CD4-positive, alpha-beta T cell treated with Interleukin-10 for 1 hour (primary cell): Measurements from ENCODE around the gene PGBD5.

Experiments used
- DNase-seq: peaks from one replicate; pipeline ENCODE4 v3.0.0-alpha.2; 2020

The PGBD5 gene

DNA sequence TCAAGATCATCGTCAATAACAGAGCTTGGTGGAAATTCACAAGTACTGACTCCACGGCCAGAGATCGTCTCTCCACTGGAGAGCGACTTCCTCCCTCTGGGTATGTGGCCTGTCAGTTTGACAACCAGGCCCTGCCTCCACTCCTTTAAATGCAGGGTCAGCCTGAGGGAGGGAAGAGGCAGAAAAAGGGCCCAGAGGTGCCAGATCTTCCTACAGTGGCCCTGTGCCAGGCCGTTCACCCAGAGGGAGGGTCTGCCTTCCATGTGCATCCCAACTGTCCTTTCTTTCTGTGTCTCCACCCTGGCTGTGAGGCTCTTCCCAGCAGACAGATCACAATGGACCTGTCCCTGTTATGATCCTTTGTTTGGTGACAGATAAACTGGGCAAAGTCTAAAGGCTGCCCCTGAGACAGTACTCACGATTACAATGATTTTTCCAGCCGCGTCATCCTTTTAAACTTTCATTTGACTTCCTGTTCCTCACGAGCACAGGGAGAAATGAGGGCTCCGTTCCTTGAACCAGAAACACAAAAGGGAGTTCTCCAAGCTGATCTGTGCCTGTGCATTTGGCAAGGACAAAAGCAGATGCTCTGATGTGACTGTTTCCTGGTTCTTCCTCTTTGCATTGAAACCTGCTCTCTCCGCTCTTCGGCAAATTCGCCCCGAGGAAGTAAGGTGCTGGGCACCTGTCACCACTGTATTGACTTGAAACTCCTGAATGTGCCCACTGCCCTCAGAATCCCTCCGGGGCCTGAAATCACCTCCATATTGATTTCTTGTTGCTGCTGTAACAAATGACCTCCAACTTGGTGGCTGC lies 126.7 kb downstream of the PGBD5 start:
- no peak for DNase-seq

DNA sequence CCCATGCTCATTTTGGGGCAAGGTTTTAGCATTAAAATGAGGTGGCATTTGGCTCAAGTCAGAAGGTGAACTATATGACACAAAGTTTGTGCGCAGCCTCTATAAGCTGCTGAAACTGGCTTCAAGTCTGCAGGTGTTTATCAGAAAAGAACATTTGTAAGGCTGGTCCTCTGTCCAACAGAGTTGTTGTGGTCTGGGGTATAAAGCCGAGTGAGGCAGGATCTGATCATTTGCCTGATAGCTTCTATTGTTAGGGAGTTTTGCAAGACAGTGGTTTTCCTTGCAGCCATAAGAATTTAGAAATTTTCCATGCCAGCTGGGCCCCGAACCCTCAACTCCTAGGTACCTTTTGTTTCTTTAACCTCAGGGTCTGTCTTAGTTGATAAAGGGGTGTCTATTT lies 130.8 kb downstream of the PGBD5 start:
- no peak for DNase-seq

DNA sequence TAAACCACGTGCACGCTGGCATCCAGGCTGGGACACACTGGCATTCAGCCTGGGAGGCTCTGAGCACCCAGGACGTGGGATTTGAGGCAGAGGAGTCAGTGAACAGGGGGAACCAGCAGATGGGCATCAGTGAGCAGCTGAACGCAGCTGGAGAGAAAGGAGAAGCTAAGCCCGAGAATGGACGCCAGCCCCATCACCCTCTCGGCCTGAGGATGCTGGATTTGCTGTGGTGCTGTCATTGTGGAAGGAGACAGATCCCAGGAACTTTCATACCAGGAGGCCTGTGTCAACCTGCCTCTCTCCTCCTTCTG lies 132.8 kb downstream of the PGBD5 start:
- no peak for DNase-seq

DNA sequence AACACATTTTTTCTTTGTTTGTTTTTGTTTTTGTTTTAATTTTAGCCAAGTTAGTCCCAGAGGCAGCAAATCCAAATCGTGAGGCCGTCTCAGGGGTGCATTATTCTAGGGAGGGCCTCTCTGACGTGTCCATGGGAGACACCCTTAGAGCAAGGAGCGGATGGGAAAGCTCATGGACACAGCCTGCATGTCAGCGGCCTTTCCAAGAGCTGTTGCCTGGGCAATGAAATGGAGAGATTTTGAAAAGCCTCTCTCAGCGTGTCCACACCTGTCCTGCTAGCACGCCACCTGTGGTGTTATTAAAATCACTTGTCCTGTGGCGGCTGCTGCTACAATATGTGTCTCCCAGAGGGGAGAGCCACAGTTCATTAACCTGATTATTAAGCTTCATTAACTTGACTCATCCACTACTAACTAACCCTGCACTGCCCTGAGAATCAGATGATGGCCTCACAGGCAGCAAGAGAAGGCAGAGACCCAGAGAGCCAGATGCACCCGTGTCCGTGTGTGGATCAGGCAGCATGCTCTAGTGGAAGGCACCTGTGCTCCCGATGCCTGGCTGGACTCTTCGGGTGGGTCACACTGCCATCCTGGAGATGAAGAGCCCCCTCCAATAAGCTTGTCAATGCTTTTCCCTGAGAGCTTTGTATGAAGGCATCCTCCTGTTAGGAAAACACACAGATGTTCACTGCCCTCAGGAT lies 133.3 kb downstream of the PGBD5 start:
- DNase-seq = no peak

DNA sequence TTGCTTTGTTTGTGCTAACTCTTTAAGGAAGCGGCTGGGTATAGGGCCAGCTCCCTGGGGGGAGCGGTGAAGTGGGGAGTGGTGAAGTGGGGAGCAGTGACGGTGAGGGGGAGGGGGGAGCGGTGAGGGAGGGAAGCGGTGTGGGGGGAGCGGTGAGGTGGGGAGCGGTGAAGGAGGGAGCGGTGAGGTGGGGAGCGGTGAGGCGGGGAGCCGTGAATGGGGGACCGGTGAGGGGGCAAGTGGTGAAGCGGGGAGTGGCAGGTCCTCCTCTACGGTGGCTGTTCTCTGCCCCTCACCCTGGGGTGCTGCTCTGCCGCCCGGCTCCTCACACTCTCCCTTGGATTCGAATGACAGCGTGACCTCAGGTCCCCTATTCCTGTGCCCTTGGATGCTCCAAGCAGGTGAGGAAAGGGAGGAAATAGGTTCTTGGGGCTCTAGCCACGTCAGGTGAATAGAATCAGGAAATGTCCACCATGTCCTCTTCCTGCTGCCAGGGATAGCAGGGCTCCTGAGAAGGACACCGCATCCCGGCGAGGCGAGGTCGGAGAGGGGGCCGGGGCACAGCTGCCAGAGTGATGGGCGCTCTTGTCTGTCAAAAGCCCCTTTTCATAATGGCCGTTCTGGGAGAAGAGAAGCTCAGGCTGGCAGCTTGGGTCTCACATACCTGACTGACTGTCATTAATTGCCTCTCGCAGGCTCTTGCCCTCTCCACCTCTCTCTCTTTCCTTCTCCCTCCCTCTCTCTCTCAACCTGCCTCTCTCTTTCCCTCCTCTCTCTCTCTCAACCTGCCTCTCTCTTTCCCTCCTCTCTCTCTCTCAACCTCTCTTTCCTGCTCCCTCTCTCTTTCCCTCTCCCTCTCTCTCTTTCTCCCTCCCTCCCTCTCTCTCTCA lies 134.2 kb downstream of the PGBD5 start:
- DNase-seq = no peak

DNA sequence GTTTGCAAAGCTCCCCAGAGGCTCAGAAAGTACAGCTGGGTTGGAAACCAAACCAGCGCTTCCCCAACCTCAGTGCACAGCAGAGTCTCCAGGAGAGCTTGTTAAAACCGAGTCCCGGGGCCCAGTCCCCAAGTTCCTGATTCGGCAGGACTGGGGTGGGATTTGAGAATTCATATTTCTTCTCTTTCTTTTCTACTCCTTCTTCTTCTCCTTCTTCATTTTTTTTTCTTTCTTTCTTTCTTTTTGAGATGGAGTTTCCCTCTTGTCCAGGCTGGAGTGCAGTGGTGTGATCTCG lies 136.8 kb downstream of the PGBD5 start:
- no peak for DNase-seq

DNA sequence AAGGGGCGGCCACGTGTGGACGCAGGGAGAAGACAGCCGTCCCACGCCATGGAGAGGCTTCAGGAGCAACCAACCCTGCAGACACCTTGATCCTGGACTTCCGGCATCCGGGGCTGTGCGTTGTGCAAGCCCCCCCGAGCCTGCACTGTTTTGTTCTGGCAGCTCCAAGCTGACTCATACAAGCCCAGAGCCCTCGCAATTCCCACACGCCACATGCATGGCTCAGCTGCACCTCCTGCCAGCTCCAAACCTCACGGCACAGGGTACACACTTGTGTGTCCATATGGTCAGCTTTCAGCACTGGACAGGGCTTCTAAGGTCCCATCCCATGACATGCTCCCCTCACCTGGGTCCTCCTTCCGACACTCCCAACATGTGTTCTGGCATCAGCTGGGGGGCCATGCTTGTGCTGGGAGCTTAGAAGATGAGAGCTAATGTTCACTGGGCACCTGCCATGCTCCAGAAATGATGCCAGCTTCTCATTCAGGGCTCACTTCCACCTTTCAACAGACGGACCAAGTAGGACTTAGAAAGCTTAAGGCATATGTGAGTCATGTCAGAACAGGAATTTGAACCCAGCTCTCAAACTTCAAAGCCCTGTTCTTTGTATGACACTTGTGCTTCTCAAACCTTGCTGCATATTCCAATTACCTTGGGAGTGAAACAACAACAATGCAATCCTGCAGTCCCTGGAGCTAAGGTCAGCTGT lies 137.3 kb downstream of the PGBD5 start:
- DNase-seq = no peak

DNA sequence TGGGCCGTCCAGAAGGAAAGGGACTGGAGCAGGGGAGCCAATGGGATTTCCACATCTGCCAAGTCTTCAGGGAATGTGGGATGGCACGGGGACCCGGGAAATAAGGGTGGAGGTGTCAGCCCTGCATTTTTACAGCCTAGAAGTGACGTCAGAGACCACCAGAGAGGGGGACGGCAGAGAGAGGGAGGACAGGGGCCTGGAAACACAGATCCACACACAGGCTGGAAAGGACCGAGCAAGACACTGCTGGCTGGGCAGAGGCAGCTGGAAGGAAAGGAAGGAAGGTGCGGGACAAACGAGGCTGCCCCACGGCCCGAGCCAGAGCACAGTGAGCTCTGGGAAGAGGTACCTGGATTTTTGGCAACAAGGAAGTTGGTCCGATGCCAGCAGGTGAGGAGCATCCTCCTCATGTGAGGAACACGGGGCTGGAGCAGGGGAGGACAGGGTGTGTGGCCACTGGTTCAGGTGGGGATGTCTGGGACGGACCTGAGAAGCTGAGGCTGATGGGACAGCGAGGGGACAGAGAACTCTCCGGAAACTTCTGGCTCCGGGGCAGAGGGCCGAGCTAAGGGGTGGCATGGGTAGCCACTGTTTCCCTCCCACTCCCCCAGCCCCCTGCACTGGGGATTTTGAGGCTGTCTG lies 138.3 kb downstream of the PGBD5 start:
- no peak for DNase-seq

DNA sequence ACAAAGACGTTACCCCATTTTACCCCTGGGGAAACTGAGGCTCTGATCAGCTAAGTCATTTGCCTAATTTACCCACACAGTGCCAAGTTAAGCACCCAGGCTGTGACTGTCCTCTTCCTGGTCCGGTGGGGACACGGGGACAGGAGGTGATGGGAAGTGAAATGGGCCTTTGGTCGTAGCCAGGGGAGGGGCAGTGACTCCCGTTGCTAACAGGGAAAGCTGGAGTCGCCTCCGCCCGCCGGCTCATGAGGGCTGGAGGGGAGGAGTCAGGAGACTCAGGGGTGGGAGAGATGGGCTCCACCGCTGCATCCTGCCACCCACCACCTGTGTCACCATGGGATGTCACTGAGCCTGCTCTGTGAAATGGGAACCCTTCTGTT lies 139.3 kb downstream of the PGBD5 start:
- DNase-seq = no peak

DNA sequence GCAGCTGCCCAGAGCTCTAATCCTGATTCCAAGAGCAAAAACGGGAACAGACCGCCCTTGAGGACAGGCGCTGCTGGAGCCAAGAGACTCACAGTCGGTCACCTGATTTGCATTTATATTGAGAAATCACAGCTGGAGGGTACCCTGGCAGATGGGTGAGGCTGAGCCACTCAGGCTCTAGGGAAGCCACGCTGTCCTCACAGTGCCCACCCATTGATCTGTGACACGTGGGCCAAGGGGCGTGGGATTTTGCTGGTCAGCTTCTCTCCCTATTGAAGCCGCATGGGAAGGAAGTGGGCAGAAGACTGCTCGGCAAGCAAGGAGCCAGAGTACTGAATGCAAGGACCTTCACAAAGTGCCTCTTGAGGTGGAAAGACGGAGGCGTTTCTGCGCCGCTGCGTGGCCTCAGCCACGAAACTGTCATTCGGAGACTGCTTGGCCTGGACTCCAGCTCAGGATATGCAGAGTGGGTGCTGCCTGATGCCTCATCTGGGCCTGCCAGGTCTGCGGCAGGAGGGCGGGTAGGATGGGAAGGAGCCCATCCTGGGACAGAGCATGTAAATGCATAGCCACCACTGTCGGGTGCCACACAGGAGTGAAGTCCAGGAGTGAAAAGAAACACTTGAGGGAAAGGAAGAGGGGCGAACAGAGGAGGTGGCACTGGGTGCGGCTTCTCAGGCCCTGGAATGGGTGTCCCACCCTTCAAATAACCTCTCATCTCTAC lies 139.8 kb downstream of the PGBD5 start:
- no peak for DNase-seq

DNA sequence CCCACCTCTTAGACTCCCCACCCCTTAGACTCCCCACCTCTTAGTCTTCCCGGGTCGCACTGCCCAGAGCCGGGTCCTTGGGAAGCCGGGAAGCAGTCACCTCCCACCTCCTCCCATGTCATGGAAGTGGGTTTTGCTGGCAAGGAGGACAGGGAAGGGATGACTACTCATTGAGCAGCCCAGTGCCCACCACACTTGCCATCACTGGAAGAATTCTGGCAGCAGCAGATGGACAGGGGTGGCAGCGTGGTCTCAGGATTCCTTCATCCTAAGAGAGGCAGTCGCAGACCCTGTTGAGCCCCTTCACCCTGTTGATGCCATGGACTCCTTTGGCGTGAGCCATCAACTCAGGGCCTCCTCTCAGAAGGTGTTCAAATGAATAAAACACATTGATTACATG lies 140.8 kb downstream of the PGBD5 start:
- no peak for DNase-seq

DNA sequence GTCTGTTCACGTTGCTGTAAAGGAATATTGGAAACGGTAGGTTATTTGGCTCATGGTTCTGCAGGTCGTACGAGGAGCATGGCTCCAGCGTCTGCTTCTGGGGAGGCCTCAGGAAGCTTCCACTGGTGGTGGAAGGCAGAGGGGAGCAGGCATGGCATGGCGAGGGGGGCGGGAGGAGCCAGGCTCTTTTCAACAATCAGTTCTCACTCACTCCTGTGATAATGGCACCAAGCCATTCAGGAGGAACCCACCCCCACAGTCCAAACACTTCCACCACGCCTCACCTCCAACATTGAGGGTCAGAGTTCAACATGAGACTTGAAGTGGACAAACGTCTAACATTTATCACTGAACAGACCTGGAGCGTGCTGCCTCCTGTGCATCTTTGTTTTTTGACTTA lies 141.2 kb downstream of the PGBD5 start:
- no peak for DNase-seq

DNA sequence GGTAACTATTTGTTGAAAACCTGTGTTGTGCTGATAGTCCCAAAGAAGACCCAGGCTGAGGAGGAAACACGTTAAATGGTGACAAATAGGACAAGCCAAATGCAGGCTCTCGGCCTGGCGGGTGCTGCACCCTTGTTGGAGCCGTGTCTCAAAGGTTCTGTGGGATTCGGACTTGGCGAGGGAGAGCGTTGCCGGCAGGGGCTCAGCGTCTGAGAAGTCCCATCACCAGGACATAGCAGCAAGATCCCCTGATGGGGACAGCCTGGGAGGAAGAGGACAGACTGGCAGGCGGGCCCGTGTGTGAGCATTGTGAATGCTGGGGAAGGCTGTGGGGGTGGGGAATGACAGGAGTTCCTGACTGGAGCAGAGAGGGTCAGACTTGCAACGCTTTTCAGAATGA lies 142.5 kb downstream of the PGBD5 start:
- no peak for DNase-seq

DNA sequence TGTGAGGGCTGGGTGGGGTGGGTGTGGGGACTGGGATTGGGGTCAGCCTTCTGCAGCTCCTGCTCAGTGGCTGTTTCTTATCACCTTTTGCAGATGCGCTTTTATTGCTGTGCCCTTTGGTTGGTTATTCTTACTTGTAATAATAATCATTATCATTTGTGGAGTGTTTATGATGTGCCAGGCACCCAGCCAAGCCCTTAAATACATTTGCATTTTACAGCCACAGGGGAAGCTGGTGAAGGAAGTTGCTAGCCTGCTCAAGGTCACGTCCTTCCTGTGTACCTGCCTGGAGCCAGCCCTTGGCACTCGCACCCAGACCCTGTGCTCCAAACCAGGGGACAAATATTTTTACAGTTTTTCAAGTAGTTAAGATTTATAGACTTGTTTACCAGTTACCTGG lies 144.0 kb downstream of the PGBD5 start:
- no peak for DNase-seq

DNA sequence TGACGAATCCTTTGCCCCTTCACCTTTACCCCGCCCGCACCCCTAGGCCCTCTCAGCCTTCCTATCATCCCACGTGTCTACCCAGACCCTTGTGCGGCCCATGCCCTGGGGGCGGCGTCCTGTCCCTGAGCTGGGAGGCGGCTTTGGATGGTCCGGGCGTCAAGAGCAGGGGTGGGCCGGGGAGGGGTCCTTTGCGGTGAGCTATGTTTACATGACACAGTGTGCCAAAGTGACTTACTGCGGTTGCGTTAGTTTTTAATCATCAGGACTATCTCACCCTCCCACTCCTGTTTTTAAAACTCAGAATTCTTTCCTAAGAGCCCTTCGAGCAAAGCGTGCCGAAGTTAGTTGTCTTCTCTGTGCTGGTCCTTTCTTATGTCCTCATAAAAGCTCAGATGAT lies 144.6 kb downstream of the PGBD5 start:
- no peak for DNase-seq

DNA sequence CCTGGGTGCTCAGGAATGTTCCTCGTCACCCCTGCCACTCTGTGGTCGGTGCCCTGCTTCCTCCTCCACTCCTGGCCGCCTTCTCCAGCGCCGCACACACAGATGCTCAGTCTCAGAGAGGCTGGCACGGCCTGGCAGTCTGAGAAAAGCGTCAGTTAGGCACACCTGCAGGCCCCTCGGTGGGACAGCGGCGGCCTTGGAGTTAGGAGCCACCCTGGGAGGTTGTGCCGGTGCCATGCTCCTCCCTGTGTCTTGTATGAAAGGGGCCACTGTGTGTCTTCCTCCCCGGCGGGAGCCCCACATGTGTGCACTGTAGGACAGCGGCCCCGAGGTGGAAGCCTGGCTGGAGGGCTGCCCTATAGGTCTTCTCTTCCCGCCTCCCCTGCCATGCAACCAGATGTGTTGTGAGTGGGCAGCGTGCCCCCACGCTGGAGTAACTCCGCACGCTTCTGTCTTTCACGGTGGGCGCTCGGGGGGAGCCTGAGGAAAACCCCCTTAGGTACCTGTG lies 145.2 kb downstream of the PGBD5 start:
- no peak for DNase-seq

DNA sequence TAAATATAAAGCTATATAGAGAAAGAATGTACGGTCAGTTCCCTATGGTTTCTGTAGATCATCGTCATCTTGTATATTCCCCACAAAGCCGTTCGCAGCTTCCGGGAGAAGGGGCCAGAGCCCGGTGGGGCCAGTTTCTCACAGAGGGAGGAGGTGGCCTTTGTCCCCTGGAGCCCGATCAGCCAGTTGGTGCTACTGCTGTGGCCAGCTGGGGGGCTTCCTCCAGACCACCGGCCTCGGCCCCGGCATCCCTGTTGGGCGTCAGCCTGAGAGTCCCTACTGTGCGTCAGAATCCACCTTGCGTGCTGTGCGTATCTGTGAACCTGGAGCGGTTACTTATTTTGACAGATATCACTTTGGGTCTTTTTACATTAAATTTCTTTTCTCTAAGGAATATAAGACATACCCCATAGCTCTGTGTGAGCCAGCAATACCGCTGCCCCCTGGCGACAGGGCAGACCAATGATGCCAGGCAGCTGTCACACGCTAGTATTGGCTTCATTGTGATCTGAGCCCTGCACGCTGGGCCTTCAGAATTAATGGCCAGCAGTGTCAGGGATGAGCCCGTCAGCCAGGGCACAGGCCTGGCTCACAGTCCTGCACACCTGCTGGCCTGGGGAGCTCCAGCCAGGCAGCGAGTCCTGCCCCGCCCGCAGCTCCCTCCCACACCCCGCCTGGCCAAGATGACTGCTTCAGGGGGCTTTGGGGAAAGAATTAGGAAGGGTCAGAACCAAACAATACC lies 145.9 kb downstream of the PGBD5 start:
- no peak for DNase-seq

DNA sequence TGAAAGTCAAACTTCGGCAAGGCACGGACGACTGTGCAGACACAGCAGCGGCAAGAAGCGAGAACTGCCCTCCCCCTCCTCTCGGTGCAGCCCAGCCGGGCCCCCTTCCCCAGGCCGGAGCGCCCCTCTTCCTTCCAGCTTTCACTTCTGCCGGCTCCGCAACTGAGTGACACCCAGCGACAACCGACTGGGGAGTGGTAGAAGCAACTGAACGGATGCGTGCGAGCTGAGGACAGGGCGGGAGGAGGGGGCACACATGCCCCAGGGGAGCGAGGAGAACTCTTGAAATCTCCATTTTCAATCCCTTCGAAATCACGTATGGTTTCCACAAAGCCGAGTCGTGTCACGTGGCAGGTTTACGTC lies 146.6 kb downstream of the PGBD5 start:
- no peak for DNase-seq

DNA sequence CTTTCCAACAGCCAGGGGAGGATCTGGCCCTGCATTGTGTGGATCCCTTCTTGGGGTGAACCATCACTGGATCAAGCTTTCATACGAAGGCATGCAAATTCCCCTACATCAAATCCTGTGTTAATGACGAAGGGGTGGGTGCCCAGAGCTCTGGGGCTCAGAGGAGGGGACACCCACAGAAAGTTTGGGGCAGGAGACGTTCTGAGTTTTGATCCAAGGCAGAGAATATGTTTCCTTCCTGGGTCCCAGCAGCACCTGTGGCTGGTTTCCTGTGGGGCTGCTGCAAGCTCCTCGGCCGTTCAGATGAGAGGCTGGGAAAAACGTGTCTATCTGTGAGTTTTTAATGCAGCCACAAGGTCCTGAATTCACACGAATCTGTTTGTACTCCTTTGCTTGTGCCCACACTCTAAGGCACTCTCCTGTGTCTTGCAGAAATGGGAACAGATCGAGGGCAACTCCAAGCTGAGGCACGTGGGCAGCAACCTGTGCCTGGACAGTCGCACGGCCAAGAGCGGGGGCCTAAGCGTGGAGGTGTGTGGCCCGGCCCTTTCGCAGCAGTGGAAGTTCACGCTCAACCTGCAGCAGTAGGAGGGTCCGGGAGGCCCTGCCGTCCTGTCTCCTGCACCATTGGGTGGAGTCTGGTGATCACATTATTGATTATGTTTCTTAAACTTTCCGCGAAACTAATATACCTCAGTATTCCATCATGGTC lies 147.1 kb downstream of the PGBD5 start:
- DNase-seq = no peak

DNA sequence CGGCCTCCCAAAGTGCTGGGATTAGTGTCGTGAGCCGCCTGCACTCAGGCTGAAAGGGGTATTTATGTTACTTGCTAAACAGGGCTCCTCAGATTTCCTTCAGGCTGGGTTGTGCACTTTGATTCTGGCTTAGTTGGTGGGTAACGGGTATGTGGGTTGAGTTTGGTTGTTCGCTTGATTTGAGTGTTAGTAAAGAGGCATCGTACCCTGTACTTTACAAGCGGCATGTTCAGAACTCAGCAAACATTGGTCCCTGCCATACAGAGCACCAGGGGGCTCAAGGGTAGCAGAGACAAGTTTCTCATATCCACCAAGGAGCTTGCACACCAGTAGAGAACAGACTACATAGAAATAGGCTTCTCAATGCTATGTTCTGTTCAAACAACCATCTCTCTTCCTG lies 147.8 kb downstream of the PGBD5 start:
- no peak for DNase-seq
